GM15510 (cell line): Measurements from ENCODE around the gene DPP4.

Experiments
- POLR2A ChIP-seq: IDR thresholded peaks from 3 replicates; pipeline ENCODE4 v1.6.1; 2011; ENCODE audit warnings: borderline replicate concordance; ENCODE audit not compliant: insufficient read length; ENCODE audit errors: extremely low read depth

Gene DPP4

GRCh38 chr2:162073888-162074631, at the start of gene DPP4:
DPP4 (minus strand) TSS chr2:162074215; CDS start chr2:162073981, 234 bp downstream.
- TF ChIP-seq POLR2A: peak; percentile 22

- TF ChIP-seq POLR2A: no peak
These were observed 44.4 kb upstream of the DPP4 start for GRCh38 chr2:162118166-162119031.

- TF ChIP-seq POLR2A: no peak
These were observed 42.3 kb upstream of the DPP4 start for GRCh38 chr2:162116352-162116751.

GRCh38 chr2:162115076-162115475, 41.1 kb upstream of the DPP4 start:
- no peak for TF ChIP-seq POLR2A

GRCh38 chr2:162114271-162114670, 40.3 kb upstream of the DPP4 start:
- TF ChIP-seq POLR2A: no peak

GRCh38 chr2:162113776-162114168, 39.8 kb upstream of the DPP4 start:
- no peak for TF ChIP-seq POLR2A

GRCh38 chr2:162113088-162113775, 39.2 kb upstream of the DPP4 start:
- TF ChIP-seq POLR2A: no peak

GRCh38 chr2:162111958-162112850, 38.2 kb upstream of the DPP4 start:
- no peak for TF ChIP-seq POLR2A

GRCh38 chr2:162107361-162107901, 33.4 kb upstream of the DPP4 start:
- TF ChIP-seq POLR2A: no peak

GRCh38 chr2:162106746-162107145, 32.7 kb upstream of the DPP4 start:
- no peak for TF ChIP-seq POLR2A

- TF ChIP-seq POLR2A: no peak
These were observed 32.1 kb upstream of the DPP4 start for GRCh38 chr2:162106146-162106551.

GRCh38 chr2:162103443-162104009, 29.5 kb upstream of the DPP4 start:
- no peak for TF ChIP-seq POLR2A

GRCh38 chr2:162100579-162100978, 26.6 kb upstream of the DPP4 start:
- no peak for TF ChIP-seq POLR2A
